GM12878 (cell line): ENCODE data around the gene CCDC184.

ENCODE experiments used
- BCL3 ChIP-seq: IDR thresholded peaks from 2 replicates; pipeline ENCODE4 v1.6.1; 2011; ENCODE audit warnings: borderline replicate concordance, low read depth, mild to moderate bottlenecking, moderate library complexity, low read length; ENCODE audit not compliant: insufficient read depth, poor library complexity, severe bottlenecking
- BHLHE40 ChIP-seq, 2 experiments: fragments of 450-650 bp in 1 of 2; IDR thresholded peaks; 2 replicates each; pipeline ENCODE4 v1.6.1; 2011 to 2017; ENCODE audit warnings: low read depth in 2 of 2, borderline replicate concordance in 1 of 2, improper control_type of control experiment in 1 of 2, low read length in 1 of 2, mild to moderate bottlenecking in 1 of 2
- CTCF ChIP-seq, 3 experiments: IDR thresholded peaks in 2 of 3; conservative IDR thresholded peaks in 1 of 3; 2 replicates each; pipeline ENCODE4 v1.5.1; 2011; ENCODE audit warnings: low read depth in 3 of 3, low read length in 3 of 3, mild to moderate bottlenecking in 3 of 3, control low read depth in 2 of 3, moderate library complexity in 2 of 3, inconsistent platforms in 1 of 3, mixed read lengths in 1 of 3; ENCODE audit not compliant: control insufficient read depth in 2 of 3, insufficient read depth in 1 of 3; ENCODE audit errors: extremely low read depth in 1 of 3
- EP300 ChIP-seq, 2 experiments: fragments of 150-350 bp in 1 of 2; IDR thresholded peaks; 2 replicates each; pipeline ENCODE4 v1.6.1; 2011 to 2012; ENCODE audit warnings: low read depth in 2 of 2, low read length in 2 of 2, borderline replicate concordance in 1 of 2, improper control_type of control experiment in 1 of 2, inconsistent platforms in 1 of 2; ENCODE audit not compliant: control insufficient read depth in 1 of 2
- FOXM1 ChIP-seq: IDR thresholded peaks from 2 replicates; pipeline ENCODE4 v1.6.1; 2012; ENCODE audit warnings: low read depth, mild to moderate bottlenecking, inconsistent platforms, low read length, moderate library complexity
- GABPA ChIP-seq: IDR thresholded peaks from 2 replicates; pipeline ENCODE4 v1.6.1; 2014; ENCODE audit warnings: antibody characterized with exemption, low read depth, mild to moderate bottlenecking, inconsistent platforms
- POLR2A ChIP-seq: IDR thresholded peaks from 2 replicates; pipeline ENCODE4 v1.6.1; 2011; ENCODE audit warnings: low read depth, mild to moderate bottlenecking, low read length
- RBBP5 ChIP-seq: fragments of 200-600 bp; sonication (generic); conservative IDR thresholded peaks from 2 replicates; pipeline ENCODE4 v1.6.1; 2016
- RELA ChIP-seq: fragments of 450-650 bp; IDR thresholded peaks from 2 replicates; pipeline ENCODE4 v1.8.0; 2014; ENCODE audit warnings: borderline replicate concordance; ENCODE audit not compliant: partially characterized antibody
- REST ChIP-seq: IDR thresholded peaks from 2 replicates; pipeline ENCODE4 v1.6.1; 2012; ENCODE audit warnings: mild to moderate bottlenecking, low read depth, low read length
- SP1 ChIP-seq: IDR thresholded peaks from one replicate; pipeline ENCODE4 v1.6.1; 2011; ENCODE audit warnings: low read depth, low read length

GRCh38 chr12:48202766-48203165 lies 19.3 kb downstream of the CCDC184 start:
- TF ChIP-seq BCL3: no peak
- no peak for TF ChIP-seq BHLHE40 (IDR thresholded peaks at IDR 0.05; ENCODE audit: borderline replicate concordance in 1 of 2, low read depth in 2 of 2, low read length in 1 of 2)
- TF ChIP-seq FOXM1: no peak
- TF ChIP-seq REST: no peak
- no peak for TF ChIP-seq SP1
- TF ChIP-seq RELA: no peak
- no peak for TF ChIP-seq EP300 (IDR thresholded peaks at IDR 0.05; ENCODE audit: borderline replicate concordance in 1 of 2, control insufficient read depth in 1 of 2, low read depth in 2 of 2, low read length in 2 of 2)
- TF ChIP-seq GABPA: no peak
- TF ChIP-seq RBBP5: no peak
- no peak for TF ChIP-seq CTCF (IDR thresholded peaks at IDR 0.05 in 2 of 3, conservative IDR thresholded peaks at IDR 0.05 in 1 of 3; ENCODE audit: control insufficient read depth in 2 of 3, extremely low read depth in 1 of 3, insufficient read depth in 1 of 3, low read depth in 3 of 3, low read length in 3 of 3)
- no peak for TF ChIP-seq POLR2A
